ENCODE measurements around the gene CEMIP. TPM values are rescaled to one million over a fixed set of nuclear protein-coding genes. Genes with fewer than 3 reads are reported as not detected.

The CEMIP gene
- total and polyA plus RNA-seq, 2 of the 4 experiments (the other 2 are of a cell fraction) = 63.8 to 78.0 TPM

DNA sequence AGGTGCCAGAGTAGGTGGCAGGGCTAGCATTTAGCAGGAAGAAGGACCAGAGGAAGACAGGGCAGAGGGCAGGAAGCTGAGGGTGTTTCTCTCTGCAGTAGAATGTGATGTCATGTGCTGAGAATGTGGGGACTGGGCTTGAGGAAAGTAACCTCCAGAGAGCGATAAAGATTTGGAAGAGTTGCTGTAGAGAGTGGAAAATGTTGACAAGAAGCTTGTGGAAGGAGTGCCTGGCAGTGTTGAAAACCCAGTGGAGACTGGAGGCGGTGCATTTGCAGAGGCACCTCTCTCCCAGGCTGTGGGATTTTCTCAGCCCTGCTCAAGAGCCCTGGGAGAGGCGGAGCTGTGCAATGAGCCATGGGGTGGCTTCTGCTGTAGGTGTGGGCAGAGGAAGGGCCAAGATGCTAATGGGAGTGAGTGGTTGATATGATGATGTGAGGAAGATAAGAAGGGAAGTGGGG lies 155.6 kb downstream of the CEMIP start:
- Histone ChIP-seq H3K14ac (replicated peaks; ENCODE audit: low read depth, low read length) (no peak overlapping the region), H3K79me1 (ENCODE audit: low read depth in 1 of 2, low read length in 2 of 2) (0 out of 4 replicates have a peak, but pooled peaks cover 0 to 7% of the 10 kb centered on the region in 2 experiments), H3K9ac (ENCODE audit: low read depth, low read length) (no peak overlapping the region), H2AFZ (replicated peaks; ENCODE audit: low read length, poor library complexity) (peak overlapping the region; percentile 12), H3K4me1 (ENCODE audit: control insufficient read depth, insufficient read depth, low read length) (peaks cover 20% of the 10 kb centered on the region), H3K23ac (ENCODE audit: low read depth, low read length) (no peak overlapping the region), H4K20me1 (ENCODE audit: insufficient read depth, low read length) (peaks cover 40% of the 10 kb centered on the region; the same call in 1 of the 2 replicates), H4K8ac (ENCODE audit: low read depth in 2 of 2, low read length in 2 of 2) (peak overlapping the region in 1 of 2 experiments; percentile 39; a peak in 1 of 4 replicates), H4K91ac (ENCODE audit: insufficient read depth, low read depth, low read length) (no peak overlapping the region), H2BK20ac (ENCODE audit: low read depth, low read length) (no peak overlapping the region), H2BK5ac (ENCODE audit: low read depth, low read length, poor library complexity, severe bottlenecking) (peak overlapping the region; percentile 12), H2BK15ac (ENCODE audit: low read depth, low read length) (no peak overlapping the region), H3K4me2 (ENCODE audit: low read depth, low read length) (no peak overlapping the region), H3K9me1 (ENCODE audit: insufficient read depth, low read length) (peaks cover 27% of the 10 kb centered on the region), H3K56ac (ENCODE audit: extremely low read depth, insufficient read depth, low read length) (no peak overlapping the region), H2AK5ac (ENCODE audit: low read depth, low read length) (peak overlapping the region; percentile 1; the same call in 1 of the 2 replicates), H3K9me3 (ENCODE audit: control insufficient read depth, insufficient read depth, low read length) (no peaks in the 10 kb centered on the region), H2BK120ac (ENCODE audit: low read depth, low read length) (no peak overlapping the region), H4K5ac (ENCODE audit: low read depth, low read length) (no peak overlapping the region), H3K36me3 (ENCODE audit: control insufficient read depth, insufficient read depth, low read length) (peaks cover 72% of the 10 kb centered on the region), H3K4ac (ENCODE audit: low read depth, low read length) (no peak overlapping the region), H3K18ac (ENCODE audit: low read depth, low read length) (no peak overlapping the region), H3K27ac (ENCODE audit: insufficient read depth, low read length) (0 out of 2 replicates have a peak overlapping the region, but pooled peaks have one; percentile 9), H3K4me3 (ENCODE audit: insufficient read depth, low read depth, low read length) (no peak overlapping the region), H2AK9ac (replicated peaks; ENCODE audit: low read depth, low read length, poor library complexity) (peak overlapping the region; percentile 71), H3K27me3 (ENCODE audit: control insufficient read depth, insufficient read depth, low read length) (no peaks in the 10 kb centered on the region)
- DNase-seq = peak; percentile 74
- 49% methylated on average over 2 of the region's 3 CpGs; no CpG with 5 or more reads in 1 of the 2 experiments for WGBS, 2 experiments (ENCODE audit: extremely low coverage in 2 of 2, insufficient read length in 1 of 2)
- no peak for TF ChIP-seq RFX5 (IDR thresholded peaks at IDR 0.05; ENCODE audit: low read depth, low read length)
- TF ChIP-seq, protein P1, sequence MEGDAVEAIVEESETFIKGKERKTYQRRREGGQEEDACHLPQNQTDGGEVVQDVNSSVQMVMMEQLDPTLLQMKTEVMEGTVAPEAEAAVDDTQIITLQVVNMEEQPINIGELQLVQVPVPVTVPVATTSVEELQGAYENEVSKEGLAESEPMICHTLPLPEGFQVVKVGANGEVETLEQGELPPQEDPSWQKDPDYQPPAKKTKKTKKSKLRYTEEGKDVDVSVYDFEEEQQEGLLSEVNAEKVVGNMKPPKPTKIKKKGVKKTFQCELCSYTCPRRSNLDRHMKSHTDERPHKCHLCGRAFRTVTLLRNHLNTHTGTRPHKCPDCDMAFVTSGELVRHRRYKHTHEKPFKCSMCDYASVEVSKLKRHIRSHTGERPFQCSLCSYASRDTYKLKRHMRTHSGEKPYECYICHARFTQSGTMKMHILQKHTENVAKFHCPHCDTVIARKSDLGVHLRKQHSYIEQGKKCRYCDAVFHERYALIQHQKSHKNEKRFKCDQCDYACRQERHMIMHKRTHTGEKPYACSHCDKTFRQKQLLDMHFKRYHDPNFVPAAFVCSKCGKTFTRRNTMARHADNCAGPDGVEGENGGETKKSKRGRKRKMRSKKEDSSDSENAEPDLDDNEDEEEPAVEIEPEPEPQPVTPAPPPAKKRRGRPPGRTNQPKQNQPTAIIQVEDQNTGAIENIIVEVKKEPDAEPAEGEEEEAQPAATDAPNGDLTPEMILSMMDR (conservative IDR thresholded peaks at IDR 0.05; ENCODE audit: low read depth, low read length) = 0 out of 2 replicates have a peak, but pooled peaks have one; percentile 6
- ChIA-PET CTCF (interaction anchor here (1.0 to 1.3 kb wide), 4 partner anchors 25 to 156 kb away, joined by 3 to 4 read pairs (median 3); partner anchors contain the start of gene CEMIP), POLR2A (ENCODE audit: unreplicated experiment) (no interaction called here)
- in situ Hi-C loops (cut with MboI; ENCODE audit: low sequenced_read_pairs) (no loop called here), intact Hi-C loops (cut with micrococcal nuclease) (no loop called here), dilution Hi-C loops (cut with HindIII; ENCODE audit: low sequenced_read_pairs, unreplicated experiment) (no loop called here)
- no TSS peak for BruUV-seq (replicated peaks)
- ATAC-seq (ENCODE audit: low read depth) = peak; percentile 7

Data from IMR-90 (cell line).